ENCODE results near the gene GRIN2A. TPM values are rescaled to one million over a fixed set of nuclear protein-coding genes. Genes with fewer than 3 reads are reported as not detected.

Gene GRIN2A
- total RNA-seq = 1.6 and 3.1 TPM in 2 replicates
- 0.05 and 1.1 TPM in 2 replicates for polyA plus RNA-seq

- Histone ChIP-seq H3K27me3 (peaks cover 69% of the 10 kb centered on the region), H3K4me2 (peak within 1 kb of the TSS; percentile 91), H3K4me3 (peak within 1 kb of the TSS; percentile 4), H3K9me3 (ENCODE audit: low read depth) (no peaks in the 10 kb centered on the region), H3K9me2 (replicated peaks; ENCODE audit: insufficient read depth) (no peaks in the 10 kb centered on the region), H3K4me1 (ENCODE audit: insufficient read depth) (peaks cover 19% of the 10 kb centered on the region), H3K79me2 (no peaks in the 10 kb centered on the region), H3K36me3 (replicated peaks; ENCODE audit: insufficient read depth, low read depth) (no peaks in the 10 kb centered on the region), H3K27ac (no peak within 1 kb of the TSS), H4K20me1 (ENCODE audit: insufficient read depth, poor library complexity, severe bottlenecking) (no peaks in the 10 kb centered on the region), H2AFZ (peak within 1 kb of the TSS; percentile 56)
- TF ChIP-seq EZH2phosphoT487 (IDR thresholded peaks at IDR 0.05; ENCODE audit: low read depth, severe bottlenecking, unreplicated experiment) = no peak
- TF ChIP-seq CTCF (IDR thresholded peaks at IDR 0.05; ENCODE audit: poor library complexity) = no peak
- TF ChIP-seq EZH2 (IDR thresholded peaks at IDR 0.05; ENCODE audit: borderline replicate concordance) = no peak
- 1% methylated on average over 29 of the region's 64 CpGs for WGBS (ENCODE audit: low lambda C conversion rate, missing lambda C conversion rate)
- peak; percentile 40 for DNase-seq (ENCODE audit: low spot score)
These were observed at the start of gene GRIN2A for GRCh38 chr16:10182222-10183053. Gene GRIN2A (minus strand): TSS chr16:10182428. CDS start chr16:10180411, 2,017 bp downstream.

GRCh38 chr16:10231563-10231962 lies 49.3 kb upstream of the GRIN2A start:
- Histone ChIP-seq H3K27me3 (no peaks in the 10 kb centered on the region), H3K4me1 (ENCODE audit: insufficient read depth) (no peaks in the 10 kb centered on the region), H3K79me2 (no peaks in the 10 kb centered on the region), H2AFZ (no peak overlapping the region), H3K4me2 (no peak overlapping the region), H3K4me3 (no peak overlapping the region), H3K36me3 (replicated peaks; ENCODE audit: insufficient read depth, low read depth) (no peaks in the 10 kb centered on the region), H3K9me2 (replicated peaks; ENCODE audit: insufficient read depth) (no peaks in the 10 kb centered on the region), H4K20me1 (ENCODE audit: insufficient read depth, poor library complexity, severe bottlenecking) (no peaks in the 10 kb centered on the region), H3K9me3 (ENCODE audit: low read depth) (no peaks in the 10 kb centered on the region), H3K27ac (no peak overlapping the region)
- no peak for DNase-seq (ENCODE audit: low spot score)
- WGBS (ENCODE audit: low lambda C conversion rate, missing lambda C conversion rate) = 97% methylated on average over 2 of the region's 2 CpGs
- TF ChIP-seq CTCF (IDR thresholded peaks at IDR 0.05; ENCODE audit: poor library complexity) = no peak
- no peak for TF ChIP-seq EZH2phosphoT487 (IDR thresholded peaks at IDR 0.05; ENCODE audit: low read depth, severe bottlenecking, unreplicated experiment)
- TF ChIP-seq EZH2 (IDR thresholded peaks at IDR 0.05; ENCODE audit: borderline replicate concordance) = no peak

- TF ChIP-seq EZH2phosphoT487 (IDR thresholded peaks at IDR 0.05; ENCODE audit: low read depth, severe bottlenecking, unreplicated experiment) (no peak), EZH2 (IDR thresholded peaks at IDR 0.05; ENCODE audit: borderline replicate concordance) (no peak), CTCF (IDR thresholded peaks at IDR 0.05; ENCODE audit: poor library complexity) (no peak)
- Histone ChIP-seq H3K9me2 (replicated peaks; ENCODE audit: insufficient read depth) (no peaks in the 10 kb centered on the region), H3K79me2 (no peaks in the 10 kb centered on the region), H3K27me3 (no peaks in the 10 kb centered on the region), H3K4me3 (no peak overlapping the region), H3K36me3 (replicated peaks; ENCODE audit: insufficient read depth, low read depth) (no peaks in the 10 kb centered on the region), H3K27ac (no peak overlapping the region), H3K4me2 (no peak overlapping the region), H4K20me1 (ENCODE audit: insufficient read depth, poor library complexity, severe bottlenecking) (no peaks in the 10 kb centered on the region), H2AFZ (no peak overlapping the region), H3K9me3 (ENCODE audit: low read depth) (no peaks in the 10 kb centered on the region), H3K4me1 (ENCODE audit: insufficient read depth) (no peaks in the 10 kb centered on the region)
- 21% methylated on average over 2 of the region's 2 CpGs for WGBS (ENCODE audit: low lambda C conversion rate, missing lambda C conversion rate)
- DNase-seq (ENCODE audit: low spot score) = no peak
These were observed 46.6 kb upstream of the GRIN2A start for GRCh38 chr16:10228779-10229178.

All from hepatocyte (in vitro differentiated cells).